H54 (cell line): ENCODE measurements around the gene PYROXD2.
A peak's percentile ranks its signal among the peaks of the same experiment; 100 is the strongest.

Experiments
- DNase-seq: peaks from one replicate; pipeline ENCODE4 v3.0.0; 2011; ENCODE audit warnings: low spot score, mixed read lengths; ENCODE audit not compliant: insufficient read length
- FAIRE-seq: peaks from 3 replicates; lab custom pipeline; 2011; peaks lifted over from hg19 to GRCh38; lab: Jason Lieb, UNC
- POLR2A ChIP-seq: IDR thresholded peaks from 2 replicates; pipeline ENCODE4 v1.6.1; 2011; ENCODE audit warnings: low read depth, mild to moderate bottlenecking, low read length

PYROXD2 gene

GRCh38 chr10:98380493-98381339 lies 34.3 kb downstream of the PYROXD2 start:
- no peak for FAIRE-seq
- TF ChIP-seq POLR2A: no peak
- no peak for DNase-seq

GRCh38 chr10:98378722-98379121 lies 36.3 kb downstream of the PYROXD2 start:
- DNase-seq: no peak
- no peak for TF ChIP-seq POLR2A
- no peak for FAIRE-seq

GRCh38 chr10:98377536-98377935 lies 37.4 kb downstream of the PYROXD2 start:
- DNase-seq: no peak
- no peak for FAIRE-seq
- no peak for TF ChIP-seq POLR2A

- TF ChIP-seq POLR2A: no peak
- DNase-seq (no peak), FAIRE-seq (no peak)
Measured at GRCh38 chr10:98377001-98377400, 38.0 kb downstream of the PYROXD2 start.

GRCh38 chr10:98376485-98376884 lies 38.5 kb downstream of the PYROXD2 start:
- TF ChIP-seq POLR2A: no peak
- no peak for DNase-seq
- no peak for FAIRE-seq

- no peak for TF ChIP-seq POLR2A
- DNase-seq: peak; percentile 50
- no peak for FAIRE-seq
Measured at GRCh38 chr10:98374217-98374985, 40.6 kb downstream of the PYROXD2 start.

- no peak for FAIRE-seq
- no peak for TF ChIP-seq POLR2A
- DNase-seq: no peak
Measured at GRCh38 chr10:98373260-98374040, 41.5 kb downstream of the PYROXD2 start.

GRCh38 chr10:98370831-98371820 lies 43.9 kb downstream of the PYROXD2 start:
- FAIRE-seq (no peak), DNase-seq (no peak)
- no peak for TF ChIP-seq POLR2A

- DNase-seq: no peak
- no peak for TF ChIP-seq POLR2A
- no peak for FAIRE-seq
Measured at GRCh38 chr10:98369801-98370200, 45.2 kb downstream of the PYROXD2 start.

GRCh38 chr10:98368644-98369043 lies 46.3 kb downstream of the PYROXD2 start:
- TF ChIP-seq POLR2A: no peak
- FAIRE-seq (no peak), DNase-seq (no peak)

- no peak for TF ChIP-seq POLR2A
- DNase-seq (no peak), FAIRE-seq (no peak)
Measured at GRCh38 chr10:98367604-98368451, 47.2 kb downstream of the PYROXD2 start.

- TF ChIP-seq POLR2A: no peak
- FAIRE-seq (no peak), DNase-seq (no peak)
Measured at GRCh38 chr10:98366062-98366530, 48.9 kb downstream of the PYROXD2 start.
